Naive B cell (primary cell): ENCODE data around the gene PALLD. TPM values are rescaled to one million over a fixed set of nuclear protein-coding genes. Genes with fewer than 3 reads are reported as not detected.

Experiments
- ATAC-seq, 2 donors: fragments of 150-1000 bp; cut with Tn5 transposase; 2 replicates each; pipeline ENCODE4 v1.10.0; 2021; ENCODE audit warnings: low read depth in 2 of 2, mild to moderate bottlenecking in 2 of 2, moderate library complexity in 2 of 2
- DNase-seq: peaks from one replicate; pipeline ENCODE4 v3.0.0; 2022
- H3K27ac Mint-ChIP-seq, 6 donors: one replicate each; pipeline ENCODE4 v1.8.0; 2020 to 2022; ENCODE audit warnings: mild to moderate bottlenecking in 6 of 6, mixed read lengths in 6 of 6, moderate library complexity in 5 of 6, inconsistent platforms in 2 of 6
- H3K27me3 Mint-ChIP-seq, 3 donors: one replicate each; pipeline ENCODE4 v1.8.0; 2021 to 2022; ENCODE audit warnings: mixed read lengths in 3 of 3, mild to moderate bottlenecking in 1 of 3
- H3K36me3 Mint-ChIP-seq, 2 donors: one replicate each; pipeline ENCODE4 v1.8.0; 2020 to 2022; ENCODE audit warnings: mixed read lengths in 2 of 2, inconsistent platforms in 1 of 2, mild to moderate bottlenecking in 1 of 2
- H3K4me1 Mint-ChIP-seq, 3 donors: one replicate each; pipeline ENCODE4 v1.8.0; 2020 to 2022; ENCODE audit warnings: mixed read lengths in 3 of 3, inconsistent platforms in 1 of 3, mild to moderate bottlenecking in 1 of 3, moderate library complexity in 1 of 3
- H3K4me3 Mint-ChIP-seq, 8 donors: one replicate each; pipeline ENCODE4 v1.8.0; 2020 to 2022; ENCODE audit warnings: mild to moderate bottlenecking in 8 of 8, mixed read lengths in 8 of 8, moderate library complexity in 8 of 8, inconsistent platforms in 2 of 8
- H3K9me3 Mint-ChIP-seq, 7 donors: one replicate each; pipeline ENCODE4 v1.8.0; 2020 to 2022; ENCODE audit warnings: mixed read lengths in 7 of 7, mild to moderate bottlenecking in 5 of 7, inconsistent platforms in 2 of 7, moderate library complexity in 1 of 7
- polyA plus RNA-seq, 6 donors: library from polyadenylated mRNA; unstranded; fragments of 300-500 nt; fragmentation: Illumina TruSeq; gene quantifications; one replicate each; pipeline ENCODE4 v1.2.3, GENCODE V29; 2021; ENCODE audit warnings: low read depth in 6 of 6

Gene PALLD
- polyA plus RNA-seq, 6 donors from 2014 or later, result 0.58 to 0.83 (median 0.78) TPM; not detected in 2

- ATAC-seq (no peak), DNase-seq (no peak)
- Mint-ChIP-seq H3K9me3 (no peaks in the 10 kb centered on the region), H3K4me3 (no peak overlapping the region), H3K36me3 (no peaks in the 10 kb centered on the region), H3K4me1 (no peaks in the 10 kb centered on the region), H3K27ac (peak overlapping the region in 1 of 6 donors; percentile 7), H3K27me3 (peaks cover 0 to 24% (median 10%) of the 10 kb centered on the region in 3 donors)
Observed at GRCh38 chr4:168621806-168622589, 125.1 kb downstream of the PALLD start.

DNA sequence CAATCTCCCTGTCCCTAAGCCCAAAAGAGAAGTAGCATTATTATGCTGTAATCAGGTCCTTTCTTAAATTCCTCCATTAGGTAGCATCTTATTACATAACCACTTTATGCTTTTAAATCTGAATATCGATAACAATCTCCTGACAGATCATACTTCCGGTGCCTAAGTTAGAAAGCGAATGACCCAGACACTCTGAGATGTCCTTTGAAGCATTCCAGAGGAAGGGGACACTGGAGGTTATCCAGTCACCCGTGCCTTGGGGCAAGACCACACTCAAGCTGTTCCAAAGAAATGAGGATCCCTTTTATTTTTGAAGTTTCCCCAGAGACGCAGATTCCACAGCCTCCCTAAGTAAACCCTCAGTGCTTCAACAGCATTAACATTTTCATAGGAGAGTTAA lies 125.7 kb downstream of the PALLD start:
- ATAC-seq (no peak), DNase-seq (no peak)
- peaks cover 0 to 20% (median 10%) of the 10 kb centered on the region in 3 donors for H3K27me3 Mint-ChIP-seq
- H3K4me3 Mint-ChIP-seq, result no peak overlapping the region
- H3K36me3 Mint-ChIP-seq, result no peaks in the 10 kb centered on the region
- peak overlapping the region in 1 of 6 donors; percentile 41 for H3K27ac Mint-ChIP-seq
- no peaks in the 10 kb centered on the region for H3K9me3 Mint-ChIP-seq
- H3K4me1 Mint-ChIP-seq, result no peaks in the 10 kb centered on the region

- Mint-ChIP-seq H3K9me3 (no peaks in the 10 kb centered on the region), H3K4me3 (no peak overlapping the region), H3K27me3 (peaks cover under 1 to 19% (median 10%) of the 10 kb centered on the region in 3 donors), H3K36me3 (no peaks in the 10 kb centered on the region), H3K4me1 (no peaks in the 10 kb centered on the region), H3K27ac (no peak overlapping the region)
- ATAC-seq (no peak), DNase-seq (no peak)
Observed at GRCh38 chr4:168623011-168623410, 126.2 kb downstream of the PALLD start.

DNA sequence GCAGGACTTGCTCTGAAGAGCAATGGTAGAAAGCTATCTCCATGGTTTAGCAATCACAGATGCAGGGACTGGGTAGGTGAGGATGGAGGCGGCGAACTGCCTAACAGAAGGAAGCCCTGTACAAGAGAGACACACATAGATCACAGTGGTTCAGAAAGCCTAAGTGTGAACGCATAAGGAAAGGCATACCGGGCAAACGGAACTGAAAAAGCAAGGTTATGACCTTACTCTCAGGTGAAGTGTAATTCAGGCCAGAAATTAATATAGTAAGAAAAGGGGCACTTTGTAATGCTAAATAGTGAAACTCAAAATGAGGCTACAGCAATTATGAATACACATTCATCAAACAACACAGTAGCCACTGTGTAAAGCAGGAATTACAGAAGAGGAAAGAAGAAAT lies 126.6 kb downstream of the PALLD start:
- ATAC-seq, result no peak
- Mint-ChIP-seq H3K27me3 (peaks cover 5 to 22% (median 15%) of the 10 kb centered on the region in 3 donors), H3K36me3 (no peaks in the 10 kb centered on the region), H3K4me1 (no peaks in the 10 kb centered on the region), H3K27ac (no peak overlapping the region), H3K4me3 (no peak overlapping the region), H3K9me3 (peaks cover 0 to 2% (median 0%) of the 10 kb centered on the region in 7 donors)
- DNase-seq, result no peak

- Mint-ChIP-seq H3K27me3 (peaks cover 35 to 49% (median 44%) of the 10 kb centered on the region in 3 donors), H3K4me3 (no peak overlapping the region), H3K27ac (no peak overlapping the region), H3K4me1 (peaks cover 0 to 14% (median 4%) of the 10 kb centered on the region in 3 donors), H3K36me3 (peaks cover 0 to 5% of the 10 kb centered on the region in 2 donors), H3K9me3 (peaks cover 0 to 3% (median 0%) of the 10 kb centered on the region in 7 donors)
- no peak for DNase-seq
- ATAC-seq, result no peak
Observed at GRCh38 chr4:168628251-168628650, 131.4 kb downstream of the PALLD start.

- Mint-ChIP-seq H3K4me1 (peaks cover 0 to 14% (median 4%) of the 10 kb centered on the region in 3 donors), H3K4me3 (no peak overlapping the region), H3K27me3 (peaks cover 37 to 56% (median 47%) of the 10 kb centered on the region in 3 donors), H3K9me3 (peaks cover 0 to 3% (median 0%) of the 10 kb centered on the region in 7 donors), H3K36me3 (peaks cover 0 to 5% of the 10 kb centered on the region in 2 donors), H3K27ac (no peak overlapping the region)
- DNase-seq, result no peak
- ATAC-seq, result no peak
Observed at GRCh38 chr4:168629566-168629965, 132.7 kb downstream of the PALLD start.

DNA sequence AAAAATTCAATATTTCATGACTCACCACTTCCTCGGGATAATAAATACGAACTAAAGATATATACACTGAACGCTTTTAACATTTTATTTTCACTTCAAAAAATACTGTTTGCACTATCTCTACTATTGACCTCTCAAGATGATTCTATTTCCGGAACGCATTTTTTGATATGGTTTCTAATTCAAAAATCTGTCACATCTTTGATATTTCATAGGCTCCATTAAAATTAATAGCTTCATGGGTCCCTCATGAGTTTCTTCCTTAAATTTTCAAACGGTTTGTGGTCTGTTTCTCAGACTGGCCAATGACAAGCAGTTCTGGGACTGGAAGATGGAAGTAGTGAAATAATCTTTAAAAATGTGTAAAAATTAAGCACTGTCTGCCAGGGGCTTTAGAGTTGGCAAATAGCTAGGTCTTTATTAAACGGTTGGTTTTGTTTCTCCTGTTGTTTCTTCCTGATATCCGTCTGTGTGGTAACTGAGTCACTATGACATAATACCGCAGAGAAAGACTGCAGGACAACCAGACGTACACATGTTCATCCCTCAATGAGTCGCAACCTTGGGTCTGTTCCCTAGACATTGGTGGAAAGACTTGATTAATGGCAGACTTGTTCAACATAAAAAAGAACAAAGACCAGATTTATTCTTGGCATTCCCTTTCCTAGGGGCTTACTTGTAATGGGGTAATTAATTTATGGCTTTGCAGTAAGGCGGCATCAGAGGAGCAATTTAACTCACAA lies 133.8 kb downstream of the PALLD start:
- H3K36me3 Mint-ChIP-seq, result peaks cover 0 to 5% of the 10 kb centered on the region in 2 donors
- peaks cover 41 to 66% (median 57%) of the 10 kb centered on the region in 3 donors for H3K27me3 Mint-ChIP-seq
- H3K4me3 Mint-ChIP-seq, result peak overlapping the region in 3 of 8 donors; percentile 16 to 77 (median 39)
- H3K27ac Mint-ChIP-seq, result no peak overlapping the region
- H3K4me1 Mint-ChIP-seq, result peaks cover 0 to 14% (median 4%) of the 10 kb centered on the region in 3 donors
- DNase-seq (no peak), ATAC-seq (no peak)
- H3K9me3 Mint-ChIP-seq, result peaks cover 0 to 3% (median 0%) of the 10 kb centered on the region in 7 donors

GRCh38 chr4:168631241-168632162 lies 134.7 kb downstream of the PALLD start:
- Mint-ChIP-seq H3K4me3 (peak overlapping the region in 5 of 8 donors; percentile 11 to 77 (median 47)), H3K36me3 (peaks cover 0 to 5% of the 10 kb centered on the region in 2 donors), H3K27me3 (peaks cover 45 to 73% (median 62%) of the 10 kb centered on the region in 3 donors), H3K27ac (no peak overlapping the region), H3K4me1 (peaks cover 0 to 14% (median 4%) of the 10 kb centered on the region in 3 donors), H3K9me3 (peaks cover 0 to 3% (median 0%) of the 10 kb centered on the region in 7 donors)
- ATAC-seq, result no peak
- no peak for DNase-seq

GRCh38 chr4:168632301-168632725 lies 135.5 kb downstream of the PALLD start:
- Mint-ChIP-seq H3K9me3 (peaks cover 0 to 3% (median 0%) of the 10 kb centered on the region in 7 donors), H3K4me3 (peak overlapping the region in 3 of 8 donors; percentile 17 to 47 (median 40)), H3K36me3 (peaks cover 0 to 5% of the 10 kb centered on the region in 2 donors), H3K4me1 (peaks cover 0 to 14% (median 4%) of the 10 kb centered on the region in 3 donors), H3K27ac (no peak overlapping the region), H3K27me3 (peaks cover 45 to 78% (median 69%) of the 10 kb centered on the region in 3 donors)
- no peak for DNase-seq
- ATAC-seq, result no peak

DNA sequence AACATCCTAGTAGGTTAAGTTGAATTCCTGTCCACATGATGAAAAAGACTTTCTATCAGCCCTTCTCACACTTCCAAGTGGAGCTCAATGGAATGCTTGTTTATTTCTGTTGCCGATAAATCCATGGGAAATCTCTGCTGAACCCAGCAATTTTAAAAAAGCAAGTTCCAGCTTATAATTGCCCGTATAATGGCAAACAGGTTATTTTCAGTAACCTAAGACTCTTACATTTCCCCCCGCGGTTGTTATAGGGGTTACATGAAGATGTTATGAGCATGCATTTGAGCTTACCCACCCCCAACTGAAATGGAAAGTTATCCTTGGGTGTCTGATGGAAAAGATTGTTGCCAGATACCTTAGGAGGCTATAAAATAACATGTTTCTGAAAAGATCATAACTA lies 136.2 kb downstream of the PALLD start:
- peaks cover 0 to 14% (median 4%) of the 10 kb centered on the region in 3 donors for H3K4me1 Mint-ChIP-seq
- H3K4me3 Mint-ChIP-seq, result no peak overlapping the region
- no peak overlapping the region for H3K27ac Mint-ChIP-seq
- ATAC-seq (no peak), DNase-seq (no peak)
- H3K27me3 Mint-ChIP-seq, result peaks cover 45 to 78% (median 68%) of the 10 kb centered on the region in 3 donors
- peaks cover 0 to 5% of the 10 kb centered on the region in 2 donors for H3K36me3 Mint-ChIP-seq
- peaks cover 0 to 3% (median 0%) of the 10 kb centered on the region in 7 donors for H3K9me3 Mint-ChIP-seq

- peaks cover 42 to 74% (median 63%) of the 10 kb centered on the region in 3 donors for H3K27me3 Mint-ChIP-seq
- H3K4me3 Mint-ChIP-seq, result no peak overlapping the region
- H3K27ac Mint-ChIP-seq, result no peak overlapping the region
- H3K36me3 Mint-ChIP-seq, result peaks cover 0 to 5% of the 10 kb centered on the region in 2 donors
- H3K9me3 Mint-ChIP-seq, result peaks cover 0 to 1% (median 0%) of the 10 kb centered on the region in 7 donors
- peaks cover 0 to 14% (median 4%) of the 10 kb centered on the region in 3 donors for H3K4me1 Mint-ChIP-seq
- no peak for DNase-seq
- ATAC-seq, result no peak
Observed at GRCh38 chr4:168633496-168633895, 136.6 kb downstream of the PALLD start.

DNA sequence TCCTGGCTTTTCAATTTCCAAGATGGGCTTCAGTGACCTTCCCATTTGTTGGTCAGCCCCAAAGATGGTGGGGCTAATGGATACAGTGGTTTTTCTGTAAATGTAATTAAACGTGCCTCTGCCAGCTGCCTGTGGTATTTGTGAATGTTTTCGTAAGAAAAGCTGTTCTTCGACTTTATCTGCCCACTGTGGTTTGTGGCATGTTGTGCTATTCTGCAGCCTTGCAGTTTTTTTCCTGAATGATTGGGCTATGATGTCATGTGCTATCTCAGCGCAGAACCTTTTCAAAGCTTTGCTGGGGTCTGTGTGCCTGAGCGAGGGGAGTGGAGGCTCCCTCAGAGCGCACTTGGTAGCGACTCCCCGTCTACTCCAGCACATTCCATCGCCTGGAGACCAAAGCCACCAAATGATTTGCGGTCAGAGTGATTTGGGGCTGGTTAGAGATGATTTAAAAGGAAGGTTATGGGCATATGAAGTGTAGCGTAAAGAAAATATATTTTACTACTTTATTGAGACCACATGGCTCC lies 137.5 kb downstream of the PALLD start:
- ATAC-seq, result no peak

More for the DNA sequence above, 137.5 kb downstream of the PALLD start:
- DNase-seq, result no peak
- Mint-ChIP-seq H3K27me3 (peaks cover 38 to 65% (median 55%) of the 10 kb centered on the region in 3 donors), H3K27ac (peak overlapping the region in 1 of 6 donors; percentile 70), H3K9me3 (peaks cover 0 to 5% (median 0%) of the 10 kb centered on the region in 7 donors), H3K4me1 (peaks cover 0 to 14% (median 4%) of the 10 kb centered on the region in 3 donors), H3K36me3 (peaks cover 0 to 5% of the 10 kb centered on the region in 2 donors), H3K4me3 (no peak overlapping the region)
